Coronary artery (tissue), 2 donors: ENCODE results near the gene MAST2.

Experiments
- DNase-seq: peaks from one replicate; pipeline ENCODE4 v3.0.0-alpha.2; 2017; ENCODE audit warnings: low spot score
- H3K27ac ChIP-seq, 2 donors: fragments of 200-600 bp; sonication (generic); one replicate each; pipeline ENCODE4 v1.5.1; 2016 to 2019
- H3K4me3 ChIP-seq: fragments of 200-600 bp; sonication (generic); 2 replicates; pipeline ENCODE4 v1.5.1; 2016; ENCODE audit warnings: mild to moderate bottlenecking, moderate library complexity
- TF ChIP-seq, protein P1 (sequence below): fragments of 200-600 bp; sonication (generic); IDR thresholded peaks from one replicate; pipeline ENCODE4 v1.5.1; 2019; ENCODE audit warnings: antibody characterized with exemption

Gene MAST2

DNA sequence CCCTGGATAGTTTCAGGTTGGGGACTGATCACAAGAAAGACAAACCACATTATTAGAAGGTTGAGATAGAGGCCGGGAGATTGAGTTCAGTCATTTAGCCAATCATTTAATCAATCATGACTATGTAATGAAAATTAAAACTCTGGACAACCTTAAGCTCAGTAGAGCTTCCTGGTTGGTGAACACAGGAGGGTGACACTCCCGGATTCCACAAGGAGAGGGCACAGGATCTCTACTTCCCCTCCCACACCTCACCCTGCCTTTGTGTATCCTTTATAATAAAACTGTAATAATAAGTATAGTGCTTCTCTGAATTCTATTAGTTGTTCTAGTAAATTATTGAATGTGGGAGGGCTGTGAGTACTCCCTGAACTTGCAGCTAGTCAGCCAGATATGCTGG is 178.9 kb downstream of the MAST2 start:
- Histone ChIP-seq H3K27ac (no peak overlapping the region), H3K4me3 (no peak overlapping the region)
- TF ChIP-seq, protein P1, sequence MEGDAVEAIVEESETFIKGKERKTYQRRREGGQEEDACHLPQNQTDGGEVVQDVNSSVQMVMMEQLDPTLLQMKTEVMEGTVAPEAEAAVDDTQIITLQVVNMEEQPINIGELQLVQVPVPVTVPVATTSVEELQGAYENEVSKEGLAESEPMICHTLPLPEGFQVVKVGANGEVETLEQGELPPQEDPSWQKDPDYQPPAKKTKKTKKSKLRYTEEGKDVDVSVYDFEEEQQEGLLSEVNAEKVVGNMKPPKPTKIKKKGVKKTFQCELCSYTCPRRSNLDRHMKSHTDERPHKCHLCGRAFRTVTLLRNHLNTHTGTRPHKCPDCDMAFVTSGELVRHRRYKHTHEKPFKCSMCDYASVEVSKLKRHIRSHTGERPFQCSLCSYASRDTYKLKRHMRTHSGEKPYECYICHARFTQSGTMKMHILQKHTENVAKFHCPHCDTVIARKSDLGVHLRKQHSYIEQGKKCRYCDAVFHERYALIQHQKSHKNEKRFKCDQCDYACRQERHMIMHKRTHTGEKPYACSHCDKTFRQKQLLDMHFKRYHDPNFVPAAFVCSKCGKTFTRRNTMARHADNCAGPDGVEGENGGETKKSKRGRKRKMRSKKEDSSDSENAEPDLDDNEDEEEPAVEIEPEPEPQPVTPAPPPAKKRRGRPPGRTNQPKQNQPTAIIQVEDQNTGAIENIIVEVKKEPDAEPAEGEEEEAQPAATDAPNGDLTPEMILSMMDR: no peak
- no peak for DNase-seq

GRCh38 chr1:45983967-45984366 is 180.6 kb downstream of the MAST2 start:
- DNase-seq: no peak
- TF ChIP-seq, protein P1: no peak
- no peak overlapping the region for H3K27ac ChIP-seq
- no peak overlapping the region for H3K4me3 ChIP-seq

DNA sequence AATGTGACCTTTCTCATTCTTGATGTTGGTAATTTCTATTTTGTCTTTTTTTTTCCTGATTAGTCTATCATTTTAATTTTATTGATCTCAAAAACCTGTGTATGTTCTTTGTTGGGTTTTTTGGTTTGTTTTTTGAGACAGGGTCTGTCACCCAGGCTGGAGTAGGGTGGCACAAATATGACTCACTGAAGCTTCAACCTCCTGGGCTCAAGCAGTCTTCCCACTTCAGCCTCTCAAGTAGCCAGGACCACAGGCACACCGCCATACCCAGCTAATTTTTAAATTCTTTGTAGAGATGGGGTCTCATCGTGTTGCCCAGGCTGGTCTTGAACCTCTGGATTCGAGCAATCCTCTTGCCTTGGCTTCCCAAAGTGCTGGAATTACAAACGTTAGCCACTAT is 183.8 kb downstream of the MAST2 start:
- TF ChIP-seq, protein P1: no peak
- DNase-seq: no peak
- Histone ChIP-seq H3K4me3 (no peak overlapping the region), H3K27ac (no peak overlapping the region)

DNA sequence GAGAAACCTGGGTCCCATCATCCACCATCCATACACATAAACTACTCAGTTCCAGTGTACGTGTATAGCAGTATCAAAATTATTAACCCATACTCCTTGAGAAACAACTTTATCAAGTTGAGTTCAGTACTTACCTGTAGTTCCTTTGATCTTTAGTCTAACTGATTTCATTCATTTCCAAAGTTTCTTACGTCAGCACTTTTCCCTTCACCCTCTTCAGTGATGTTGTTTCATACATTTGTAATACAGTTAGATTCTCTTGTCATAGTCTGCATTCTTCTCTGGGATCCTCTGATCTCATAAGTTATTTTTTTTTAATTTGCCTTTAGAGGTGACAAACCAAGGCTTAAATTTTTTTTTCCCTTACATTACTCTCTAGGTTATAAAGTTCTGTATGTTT is 185.8 kb downstream of the MAST2 start:
- TF ChIP-seq, protein P1: no peak
- no peak overlapping the region for H3K4me3 ChIP-seq
- no peak overlapping the region for H3K27ac ChIP-seq
- no peak for DNase-seq

GRCh38 chr1:45994423-45994822 is 191.0 kb downstream of the MAST2 start:
- TF ChIP-seq, protein P1: no peak
- no peak for DNase-seq

DNA sequence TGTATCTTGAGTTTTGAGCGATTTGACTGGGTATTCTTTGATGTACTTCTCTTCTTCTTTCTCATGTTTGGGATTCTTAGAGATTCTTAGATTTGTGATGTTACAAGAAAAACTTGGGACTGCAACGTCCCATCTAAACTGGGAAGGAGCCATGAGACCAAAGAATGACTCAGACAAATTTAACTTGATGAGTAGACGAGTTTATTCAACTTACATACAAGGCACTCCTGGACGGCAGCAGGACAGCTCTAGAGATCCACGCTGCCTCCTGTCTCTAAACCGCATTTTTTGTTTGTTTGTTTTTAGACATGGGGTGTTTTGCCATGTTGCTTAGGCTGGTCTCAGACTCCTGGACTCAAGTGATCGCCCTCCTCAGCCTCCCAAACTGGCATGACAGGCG is 191.9 kb downstream of the MAST2 start:
- no peak overlapping the region for H3K27ac ChIP-seq
- H3K4me3 ChIP-seq: no peak overlapping the region
- TF ChIP-seq, protein P1: no peak
- DNase-seq: no peak

More at GRCh38 chr1:45994423-45994822, 191.0 kb downstream of the MAST2 start:
- no peak overlapping the region for H3K4me3 ChIP-seq
- H3K27ac ChIP-seq: no peak overlapping the region

DNA sequence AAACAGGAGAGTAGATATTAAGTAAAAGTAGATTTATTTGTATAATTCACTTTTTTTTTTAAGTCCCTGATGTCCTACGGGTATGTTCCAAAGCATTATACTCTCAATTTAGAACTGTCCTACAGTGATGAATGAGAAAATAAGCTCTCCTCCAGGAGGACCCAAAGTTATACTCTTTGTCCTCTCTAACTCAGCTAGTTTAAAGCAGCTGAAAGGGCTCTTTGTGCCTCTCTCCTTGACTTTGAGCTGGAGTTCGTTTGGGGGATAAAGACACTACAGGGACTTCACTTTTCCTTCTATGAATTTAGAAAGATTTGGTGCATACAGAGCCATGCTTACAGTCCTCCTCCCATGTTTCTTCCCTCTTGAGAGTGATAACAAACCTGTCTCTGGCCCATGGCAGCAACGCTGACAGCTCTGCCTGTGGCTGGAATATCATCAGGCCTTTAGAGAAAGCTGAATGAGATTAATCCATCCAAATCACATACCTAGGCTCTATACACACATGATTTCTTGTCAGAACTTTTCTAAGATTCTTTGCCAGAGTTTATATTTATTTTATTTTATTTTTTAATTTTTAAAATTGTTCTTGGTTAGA is 194.7 kb downstream of the MAST2 start:
- H3K4me3 ChIP-seq: no peak overlapping the region
- no peak for DNase-seq
- TF ChIP-seq, protein P1: no peak
- no peak overlapping the region for H3K27ac ChIP-seq
